Transverse colon (tissue), 4 donors: Measurements from ENCODE around the gene DTNBP1. TPM values are rescaled to one million over a fixed set of nuclear protein-coding genes. Genes with fewer than 3 reads are reported as not detected.

Experiments
- DNase-seq: peaks from one replicate; pipeline ENCODE4 v3.0.0-alpha.2; 2019
- H3K27ac ChIP-seq, 4 donors: fragments of 200-600 bp; sonication (generic); 2 replicates each; pipeline ENCODE4 v1.5.1; 2016 to 2018; ENCODE audit warnings: inconsistent platforms in 4 of 4
- H3K27me3 ChIP-seq: fragments of 200-600 bp; sonication (generic); 2 replicates; pipeline ENCODE4 v1.5.1; 2017; ENCODE audit warnings: inconsistent platforms
- H3K36me3 ChIP-seq, 4 donors: fragments of 200-600 bp; sonication (generic); 2 replicates each; pipeline ENCODE4 v1.5.1; 2017 to 2019; ENCODE audit warnings: inconsistent platforms in 4 of 4
- H3K4me1 ChIP-seq, 4 donors: fragments of 200-600 bp; sonication (generic); 2 replicates each; pipeline ENCODE4 v1.5.1; 2017 to 2020; ENCODE audit warnings: inconsistent platforms in 4 of 4
- H3K4me3 ChIP-seq, 4 donors: fragments of 200-600 bp; sonication (generic); 1 replicate in 1 of 4; 2 replicates in 3 of 4; pipeline versions ENCODE4 v1.5.1 to v1.6.1; 2017 to 2019; ENCODE audit warnings: inconsistent platforms in 4 of 4
- H3K9me3 ChIP-seq, 2 donors: fragments of 200-600 bp; sonication (generic); 2 replicates each; pipeline ENCODE4 v1.5.1; 2017 to 2019; ENCODE audit warnings: inconsistent platforms in 2 of 2
- CTCF ChIP-seq, 5 experiments: fragments of 200-600 bp in 3 of 5; fragments of 450-650 bp in 2 of 5; sonication (generic) in 3 of 5; IDR thresholded peaks; 1 replicate in 2 of 5; 2 replicates in 3 of 5; pipeline ENCODE4 v1.5.1; 2016 to 2017; ENCODE audit warnings: antibody characterized with exemption in 5 of 5, inconsistent platforms in 3 of 5, mild to moderate bottlenecking in 2 of 5, moderate library complexity in 1 of 5
- EP300 ChIP-seq: sonication (generic); formaldehyde crosslinking; IDR thresholded peaks from one replicate; pipeline ENCODE4 v1.6.1; 2017; ENCODE audit warnings: antibody characterized with exemption, low read depth
- POLR2A ChIP-seq: fragments of 450-650 bp; IDR thresholded peaks from one replicate; pipeline ENCODE4 v1.6.1; 2016; ENCODE audit warnings: antibody characterized with exemption, mild to moderate bottlenecking, moderate library complexity
- POLR2AphosphoS5 ChIP-seq, 3 donors: sonication (generic); formaldehyde crosslinking; IDR thresholded peaks; one replicate each; pipeline ENCODE4 v1.6.1; 2016; ENCODE audit warnings: antibody characterized with exemption in 3 of 3
- WGBS, 2 donors: methylation state at CpG; one replicate each; pipeline ENCODE4 v1.1.5; 2018; ENCODE audit warnings: low coverage in 1 of 2; 5-methylcytosine and 5-hydroxymethylcytosine counted together
- in situ Hi-C, 4 donors: fragments of 200-750 bp; cut with MboI; loops; one replicate each; pipeline versions ENCODE4 v1.15.0 to v1.15.1; 2017; ENCODE audit warnings: low sequenced_read_pairs in 3 of 4, low pct_ligation_motif_present in 1 of 4, low pct_unique_long_range_greater_than_20kb in 1 of 4
- intact Hi-C: fragments of 100-400 bp; cut with DNase I; formaldehyde crosslinking; loops from one replicate; pipeline ENCODE4 v1.15.1; 2023; ENCODE audit warnings: low total_unique reads
- total RNA-seq, 4 donors: library from RNA; depleted of rRNA; stranded (reverse); fragments of >200 nt; gene quantifications; one replicate each; pipeline ENCODE4 v1.1.0, GENCODE V29; 2016

The DTNBP1 gene
- total RNA-seq, 4 donors from 2014 or later, result 6.0 to 20.3 (median 16.0) TPM

GRCh38 chr6:15500901-15501825 is 161.7 kb downstream of the DTNBP1 start:
- WGBS, 2 donors, result 93 to 94% methylated on average over 8 to 38 of the region's 38 CpGs
- TF ChIP-seq POLR2A (no peak), POLR2AphosphoS5 (IDR thresholded peaks at IDR 0.05) (no peak), EP300 (no peak), CTCF (IDR thresholded peaks at IDR 0.05) (no peak)
- in situ Hi-C loops (loop anchor here in 1 of 4 donors (25.0 kb wide), 1 partner anchor 111 kb away; no protein-coding TSS in a partner anchor), intact Hi-C loops (loop anchor here (10.0 kb wide), 1 partner anchor 124 kb away; no protein-coding TSS in a partner anchor)
- Histone ChIP-seq H3K27ac (no peak overlapping the region), H3K27me3 (no peaks in the 10 kb centered on the region), H3K36me3 (peaks cover 0 to 13% (median 5%) of the 10 kb centered on the region in 4 donors), H3K4me3 (no peak overlapping the region), H3K9me3 (no peaks in the 10 kb centered on the region), H3K4me1 (peaks cover 5 to 27% (median 7%) of the 10 kb centered on the region in 4 donors)
- DNase-seq, result peak; percentile 4

- intact Hi-C loops, result loop anchor here (10.0 kb wide), 1 partner anchor 125 kb away; no protein-coding TSS in a partner anchor
- H3K36me3 ChIP-seq, result peaks cover 0 to 15% (median 5%) of the 10 kb centered on the region in 4 donors
- 96 to 97% methylated on average over 5 to 16 of the region's 16 CpGs for WGBS, 2 donors
- peaks cover 0 to 18% (median 2%) of the 10 kb centered on the region in 4 donors for H3K4me1 ChIP-seq
- TF ChIP-seq POLR2AphosphoS5 (IDR thresholded peaks at IDR 0.05) (no peak), CTCF (IDR thresholded peaks at IDR 0.05) (no peak), EP300 (no peak), POLR2A (no peak)
- peak; percentile 2 for DNase-seq
- H3K27me3 ChIP-seq, result no peaks in the 10 kb centered on the region
- H3K9me3 ChIP-seq, result no peaks in the 10 kb centered on the region
- no peak overlapping the region for H3K4me3 ChIP-seq
- no peak overlapping the region for H3K27ac ChIP-seq
- in situ Hi-C loops, result loop anchor here in 1 of 4 donors (25.0 kb wide), 1 partner anchor 112 kb away; no protein-coding TSS in a partner anchor
Measured at GRCh38 chr6:15500078-15500740, 162.6 kb downstream of the DTNBP1 start.

GRCh38 chr6:15499591-15499990 is 163.2 kb downstream of the DTNBP1 start:
- DNase-seq, result peak; percentile 3
- intact Hi-C loops (loop anchor here (10.0 kb wide), 2 partner anchors 255 to 1285 kb away; partner anchors contain the start of gene JARID2), in situ Hi-C loops (loop anchor here in 3 of 4 donors (25.0 kb wide), 1 partner anchor 1287 kb away; no protein-coding TSS in a partner anchor)
- Histone ChIP-seq H3K9me3 (no peaks in the 10 kb centered on the region), H3K4me3 (no peak overlapping the region), H3K36me3 (peaks cover 0 to 15% (median 5%) of the 10 kb centered on the region in 4 donors), H3K27ac (no peak overlapping the region), H3K27me3 (no peaks in the 10 kb centered on the region), H3K4me1 (peaks cover 0 to 15% (median 2%) of the 10 kb centered on the region in 4 donors)
- no peak for TF ChIP-seq EP300
- no peak for TF ChIP-seq POLR2AphosphoS5 (IDR thresholded peaks at IDR 0.05)
- no peak for TF ChIP-seq POLR2A
- TF ChIP-seq CTCF (IDR thresholded peaks at IDR 0.05), result no peak
- 93 to 95% methylated on average over 3 to 9 of the region's 9 CpGs for WGBS, 2 donors
